ENCODE results near the gene ANO4.

The ANO4 gene

DNA sequence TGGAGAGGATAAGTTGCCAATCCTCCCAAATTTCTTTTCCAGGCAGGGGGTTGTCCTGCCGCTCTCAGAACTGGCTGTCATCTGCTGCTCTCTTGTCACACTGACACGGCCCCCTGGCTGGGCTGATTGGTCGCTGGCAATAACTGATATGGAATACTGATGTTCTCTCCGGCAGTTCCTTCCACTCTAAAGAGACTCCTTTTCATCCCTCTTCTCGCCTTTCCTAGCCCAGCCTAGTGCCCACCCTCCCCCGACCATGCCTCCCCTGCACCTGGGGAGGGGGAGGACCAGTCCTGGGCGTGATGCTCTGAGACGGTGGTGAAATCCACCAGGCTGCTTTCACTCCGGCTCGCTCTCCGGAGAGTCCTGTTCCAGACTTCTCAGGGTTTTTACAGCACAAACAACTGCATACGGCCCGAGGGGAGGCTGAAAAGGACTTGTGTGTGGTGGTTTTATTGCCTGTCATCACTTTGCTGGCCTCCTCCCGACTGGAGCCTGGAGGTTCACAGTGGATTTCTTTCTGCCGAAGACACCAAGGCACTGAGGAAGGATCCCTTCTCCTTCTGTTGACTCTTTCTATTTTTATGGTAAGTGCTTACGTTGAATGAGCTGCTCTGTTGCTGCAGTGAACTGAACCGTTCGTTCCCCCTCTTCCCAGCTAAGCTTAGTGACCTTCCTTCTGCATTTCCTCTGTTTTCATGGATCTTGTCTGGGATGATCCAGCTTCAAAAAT is at the start of gene ANO4:
Gene ANO4, plus strand, starts transcription at position 336 of the 733 bp plus-strand sequence. CDS start 107,010 bp downstream, outside the sequence.
- peak within 1 kb of the TSS; percentile 1; the same call in 1 of the 2 replicates for H3K27ac ChIP-seq

DNA sequence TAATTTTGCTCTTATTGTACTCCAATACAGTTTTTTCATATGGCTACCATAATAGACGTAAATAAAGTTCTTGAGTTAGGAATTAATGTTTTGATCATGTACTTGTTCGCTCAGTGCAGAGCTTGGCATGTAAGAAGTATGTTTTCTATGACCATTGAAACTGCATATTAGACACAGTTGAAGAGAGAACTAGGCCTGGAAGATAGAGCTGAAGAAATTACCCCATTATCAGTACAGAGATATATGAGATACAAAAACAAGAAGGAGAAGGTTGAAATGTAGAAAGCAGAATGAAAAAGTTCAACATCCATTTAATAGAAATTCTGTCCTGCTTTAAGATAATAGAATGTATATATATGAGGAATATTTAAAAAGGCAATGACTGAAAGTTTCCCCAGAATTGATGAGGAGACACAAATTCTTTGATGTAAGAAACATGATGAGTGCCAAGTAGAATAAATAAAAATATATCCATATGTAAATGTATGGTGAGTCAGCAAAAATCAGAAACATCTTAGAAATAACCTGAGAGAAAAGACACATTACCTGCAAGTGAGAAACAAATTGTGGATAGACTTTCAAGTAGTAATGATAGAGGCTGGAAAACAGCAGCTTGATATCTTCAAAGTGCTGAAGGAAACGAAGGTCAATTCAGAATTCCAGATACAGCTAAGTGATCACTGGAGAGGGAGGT is 49.1 kb upstream of the ANO4 start:
- no peak overlapping the region for H3K27ac ChIP-seq
- TF ChIP-seq, protein P1, sequence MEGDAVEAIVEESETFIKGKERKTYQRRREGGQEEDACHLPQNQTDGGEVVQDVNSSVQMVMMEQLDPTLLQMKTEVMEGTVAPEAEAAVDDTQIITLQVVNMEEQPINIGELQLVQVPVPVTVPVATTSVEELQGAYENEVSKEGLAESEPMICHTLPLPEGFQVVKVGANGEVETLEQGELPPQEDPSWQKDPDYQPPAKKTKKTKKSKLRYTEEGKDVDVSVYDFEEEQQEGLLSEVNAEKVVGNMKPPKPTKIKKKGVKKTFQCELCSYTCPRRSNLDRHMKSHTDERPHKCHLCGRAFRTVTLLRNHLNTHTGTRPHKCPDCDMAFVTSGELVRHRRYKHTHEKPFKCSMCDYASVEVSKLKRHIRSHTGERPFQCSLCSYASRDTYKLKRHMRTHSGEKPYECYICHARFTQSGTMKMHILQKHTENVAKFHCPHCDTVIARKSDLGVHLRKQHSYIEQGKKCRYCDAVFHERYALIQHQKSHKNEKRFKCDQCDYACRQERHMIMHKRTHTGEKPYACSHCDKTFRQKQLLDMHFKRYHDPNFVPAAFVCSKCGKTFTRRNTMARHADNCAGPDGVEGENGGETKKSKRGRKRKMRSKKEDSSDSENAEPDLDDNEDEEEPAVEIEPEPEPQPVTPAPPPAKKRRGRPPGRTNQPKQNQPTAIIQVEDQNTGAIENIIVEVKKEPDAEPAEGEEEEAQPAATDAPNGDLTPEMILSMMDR (IDR thresholded peaks at IDR 0.05), result no peak
- no peak for TF ChIP-seq ZFX (IDR thresholded peaks at IDR 0.05; ENCODE audit: borderline replicate concordance)

More for the DNA sequence above, at the start of gene ANO4:
- no peak for TF ChIP-seq ZFX (IDR thresholded peaks at IDR 0.05; ENCODE audit: borderline replicate concordance)
- TF ChIP-seq, protein P1 (IDR thresholded peaks at IDR 0.05), result no peak

DNA sequence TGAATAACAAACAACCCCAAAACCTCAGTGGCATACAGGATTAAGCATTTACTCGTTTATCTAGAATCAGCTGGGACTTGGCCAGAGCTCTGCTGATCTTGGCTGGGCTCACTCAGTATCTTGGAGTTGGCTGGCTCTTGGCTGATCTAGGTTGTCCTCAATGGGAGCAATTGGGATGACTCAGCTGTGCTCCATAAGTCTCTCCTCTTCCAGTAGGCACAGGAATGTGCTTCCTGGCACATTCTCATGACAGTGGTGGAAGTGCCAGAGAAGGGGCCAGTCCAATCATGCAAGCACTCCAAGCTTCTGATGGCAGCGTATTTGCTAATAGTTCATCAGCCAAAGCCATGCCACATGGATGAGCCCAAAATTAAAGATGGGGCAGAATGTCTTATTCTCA is 41.7 kb upstream of the ANO4 start:
- no peak overlapping the region for H3K27ac ChIP-seq
- TF ChIP-seq, protein P1 (IDR thresholded peaks at IDR 0.05), result no peak
- no peak for TF ChIP-seq ZFX (IDR thresholded peaks at IDR 0.05; ENCODE audit: borderline replicate concordance)

DNA sequence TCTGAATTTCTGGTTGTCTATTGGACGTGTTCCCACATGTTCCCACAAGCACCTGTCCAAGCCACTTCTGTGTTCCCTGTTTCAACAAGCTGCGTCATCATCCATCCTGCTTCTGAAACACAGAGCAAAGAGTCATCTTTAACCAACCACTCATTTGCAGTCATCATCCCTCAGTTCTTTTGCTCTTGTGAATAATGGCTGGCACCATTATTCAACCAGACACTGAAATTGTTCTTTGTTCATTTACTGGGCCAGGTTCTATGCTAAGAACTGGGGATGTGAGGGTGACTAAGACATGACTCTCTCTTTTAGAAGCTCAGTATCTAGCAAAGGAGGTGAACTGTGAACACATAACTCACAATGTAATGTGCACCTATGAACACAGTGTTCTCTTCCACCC is 40.7 kb upstream of the ANO4 start:
- H3K27ac ChIP-seq, result no peak overlapping the region
- TF ChIP-seq, protein P1 (IDR thresholded peaks at IDR 0.05), result no peak
- TF ChIP-seq ZFX (IDR thresholded peaks at IDR 0.05; ENCODE audit: borderline replicate concordance), result no peak

DNA sequence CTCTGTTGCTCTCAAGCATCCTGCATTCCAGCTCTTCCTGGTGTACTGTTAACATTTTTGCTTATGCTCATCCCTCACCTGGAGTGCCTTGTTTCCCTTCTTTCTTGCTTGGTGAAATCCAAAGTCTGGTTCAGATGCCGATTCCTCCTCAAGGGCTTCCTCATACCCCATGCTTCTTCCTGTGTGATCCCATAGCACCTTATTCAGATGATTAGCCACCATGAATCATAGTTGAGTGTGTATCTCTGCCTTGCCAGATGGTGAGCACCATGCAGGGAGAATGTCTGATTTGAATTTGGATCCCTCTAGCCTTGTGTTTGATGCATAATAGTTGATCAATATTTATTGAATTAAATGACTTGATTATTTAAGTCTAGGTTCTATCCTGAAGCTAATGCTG is 39.4 kb upstream of the ANO4 start:
- TF ChIP-seq, protein P1 (IDR thresholded peaks at IDR 0.05), result no peak
- TF ChIP-seq ZFX (IDR thresholded peaks at IDR 0.05; ENCODE audit: borderline replicate concordance), result no peak

DNA sequence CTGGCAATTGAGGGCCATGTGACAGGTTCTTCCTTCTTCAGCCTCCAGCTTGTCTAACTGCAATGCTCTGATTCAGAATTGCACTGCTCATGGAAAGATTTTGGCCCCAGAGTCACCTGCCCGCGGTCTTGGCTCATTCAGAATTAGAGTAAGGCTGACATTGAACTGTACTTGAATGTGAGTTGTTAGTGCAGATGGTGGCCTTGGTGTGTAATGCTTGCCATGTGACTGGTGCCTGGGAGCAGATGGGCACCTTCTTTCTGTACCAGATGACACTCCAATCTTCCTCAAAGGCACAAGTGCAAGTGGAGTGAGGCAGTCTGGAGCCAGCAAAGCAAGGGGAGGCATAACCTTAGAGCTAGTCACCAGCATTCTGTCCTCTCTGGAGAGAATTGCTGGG is 36.5 kb upstream of the ANO4 start:
- H3K27ac ChIP-seq, result no peak overlapping the region
- TF ChIP-seq, protein P1 (IDR thresholded peaks at IDR 0.05), result no peak
- no peak for TF ChIP-seq ZFX (IDR thresholded peaks at IDR 0.05; ENCODE audit: borderline replicate concordance)

More for the DNA sequence above, 39.4 kb upstream of the ANO4 start:
- H3K27ac ChIP-seq, result no peak overlapping the region

DNA sequence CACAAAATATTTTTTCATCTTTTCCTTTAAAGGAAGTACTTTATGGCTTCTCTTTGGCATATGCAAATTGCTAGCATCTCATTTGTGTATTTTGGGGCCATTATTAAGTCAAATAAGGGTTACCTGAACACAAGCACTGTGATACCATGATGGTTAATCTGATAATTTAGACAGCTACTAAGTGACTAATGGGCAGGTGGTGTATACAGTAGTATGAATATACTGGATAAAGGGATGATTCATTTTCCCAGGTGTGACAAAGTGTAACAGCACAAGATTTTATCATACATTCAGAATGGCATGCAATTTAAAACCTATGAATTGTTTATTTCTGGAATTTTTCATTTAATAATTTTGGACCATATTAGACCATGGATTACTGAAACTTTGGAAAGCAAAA is 27.2 kb upstream of the ANO4 start:
- TF ChIP-seq, protein P1 (IDR thresholded peaks at IDR 0.05), result no peak
- TF ChIP-seq ZFX (IDR thresholded peaks at IDR 0.05; ENCODE audit: borderline replicate concordance), result no peak
- no peak overlapping the region for H3K27ac ChIP-seq
